Tibial artery (tissue), 4 donors: ENCODE measurements around the gene SMG7.
A peak's percentile ranks its signal among the peaks of the same experiment; 100 is the strongest.

Experiments
- DNase-seq, 2 donors: peaks; one replicate each; pipeline ENCODE4 v3.0.0-alpha.2; 2019
- H3K27ac ChIP-seq, 2 donors: fragments of 200-600 bp; sonication (generic) in 1 of 2; 1 replicate in 1 of 2; 2 replicates in 1 of 2; pipeline ENCODE4 v1.5.1; 2018 to 2019; ENCODE audit warnings: mild to moderate bottlenecking in 1 of 2
- H3K27me3 ChIP-seq, 2 donors: fragments of 200-600 bp; sonication (generic) in 1 of 2; one replicate each; pipeline versions ENCODE4 v1.5.1 to v1.6.0; 2016 to 2019
- H3K36me3 ChIP-seq, 3 donors: fragments of 200-600 bp; sonication (generic) in 2 of 3; one replicate each; pipeline ENCODE4 v1.5.1; 2016 to 2019; ENCODE audit warnings: mild to moderate bottlenecking in 2 of 3
- H3K4me1 ChIP-seq, 4 donors: fragments of 200-600 bp; sonication (generic) in 2 of 4; 1 replicate in 3 of 4; 2 replicates in 1 of 4; pipeline ENCODE4 v1.5.1; 2016 to 2019
- H3K4me3 ChIP-seq, 2 donors: fragments of 200-600 bp; sonication (generic) in 1 of 2; 1 replicate in 1 of 2; 2 replicates in 1 of 2; pipeline ENCODE4 v1.5.1; 2018 to 2019; ENCODE audit warnings: mild to moderate bottlenecking in 2 of 2
- H3K9me3 ChIP-seq, 3 donors: fragments of 200-600 bp; sonication (generic) in 1 of 3; one replicate each; pipeline ENCODE4 v1.5.1; 2016 to 2019
- intact Hi-C: fragments of 100-400 bp; cut with DNase I; formaldehyde crosslinking; loops from one replicate; pipeline ENCODE4 v1.15.0; 2023; ENCODE audit warnings: low total_unique reads
- TF ChIP-seq, protein P1 (sequence below), 2 experiments: fragments of 200-600 bp in 1 of 2; fragments of 450-650 bp in 1 of 2; IDR thresholded peaks; one replicate each; pipeline ENCODE4 v1.5.1; 2017 to 2019; ENCODE audit warnings: antibody characterized with exemption in 2 of 2, mild to moderate bottlenecking in 1 of 2, moderate library complexity in 1 of 2

Gene SMG7

DNA sequence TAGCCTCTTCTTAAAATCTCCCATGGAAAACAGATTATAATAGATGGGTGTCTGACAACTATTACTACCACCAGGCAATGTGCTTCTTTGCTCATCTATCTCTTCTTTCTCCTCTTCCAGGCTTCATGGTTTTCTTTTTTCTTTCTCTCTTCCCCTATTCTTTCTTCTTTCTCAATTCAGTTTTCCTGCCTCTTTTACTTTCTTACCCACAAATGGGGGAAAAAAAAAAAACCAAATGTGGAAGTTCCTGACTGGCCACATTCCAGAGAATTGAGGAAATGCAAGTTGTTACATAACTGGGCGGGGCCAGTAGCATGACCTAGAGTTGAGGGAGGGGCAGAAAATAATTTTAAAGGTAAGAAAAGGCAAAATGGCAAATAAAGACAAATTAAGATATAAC, 10.9 kb upstream of the SMG7 start:
- no peaks in the 10 kb centered on the region for H3K4me1 ChIP-seq
- H3K27ac ChIP-seq, result no peak overlapping the region
- DNase-seq, result no peak
- no peak overlapping the region for H3K4me3 ChIP-seq
- H3K9me3 ChIP-seq, result no peaks in the 10 kb centered on the region
- TF ChIP-seq, protein P1, sequence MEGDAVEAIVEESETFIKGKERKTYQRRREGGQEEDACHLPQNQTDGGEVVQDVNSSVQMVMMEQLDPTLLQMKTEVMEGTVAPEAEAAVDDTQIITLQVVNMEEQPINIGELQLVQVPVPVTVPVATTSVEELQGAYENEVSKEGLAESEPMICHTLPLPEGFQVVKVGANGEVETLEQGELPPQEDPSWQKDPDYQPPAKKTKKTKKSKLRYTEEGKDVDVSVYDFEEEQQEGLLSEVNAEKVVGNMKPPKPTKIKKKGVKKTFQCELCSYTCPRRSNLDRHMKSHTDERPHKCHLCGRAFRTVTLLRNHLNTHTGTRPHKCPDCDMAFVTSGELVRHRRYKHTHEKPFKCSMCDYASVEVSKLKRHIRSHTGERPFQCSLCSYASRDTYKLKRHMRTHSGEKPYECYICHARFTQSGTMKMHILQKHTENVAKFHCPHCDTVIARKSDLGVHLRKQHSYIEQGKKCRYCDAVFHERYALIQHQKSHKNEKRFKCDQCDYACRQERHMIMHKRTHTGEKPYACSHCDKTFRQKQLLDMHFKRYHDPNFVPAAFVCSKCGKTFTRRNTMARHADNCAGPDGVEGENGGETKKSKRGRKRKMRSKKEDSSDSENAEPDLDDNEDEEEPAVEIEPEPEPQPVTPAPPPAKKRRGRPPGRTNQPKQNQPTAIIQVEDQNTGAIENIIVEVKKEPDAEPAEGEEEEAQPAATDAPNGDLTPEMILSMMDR (IDR thresholded peaks at IDR 0.05), result no peak
- H3K36me3 ChIP-seq, result no peaks in the 10 kb centered on the region
- peaks cover 0 to 5% of the 10 kb centered on the region in 2 donors for H3K27me3 ChIP-seq
- intact Hi-C loops, result no loop called here

DNA sequence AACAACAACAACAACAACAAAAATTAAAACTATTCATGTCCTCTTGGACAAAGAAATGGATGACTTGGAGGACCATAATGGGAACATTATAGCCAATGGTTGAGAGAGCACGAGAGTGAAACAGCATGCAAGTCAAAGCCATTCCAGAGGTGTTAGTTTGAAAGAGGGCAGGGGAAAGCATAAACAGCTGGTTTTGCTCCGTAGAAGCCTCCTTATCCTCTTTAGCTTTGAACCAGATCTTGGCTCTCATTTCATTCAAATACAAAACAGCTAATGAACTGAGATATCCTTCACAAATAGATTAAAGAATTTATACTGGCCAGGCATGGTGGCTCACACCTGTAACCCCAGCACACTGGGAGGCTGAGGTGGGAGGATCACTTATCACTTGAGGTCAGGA, 8.7 kb upstream of the SMG7 start:
- no peaks in the 10 kb centered on the region for H3K4me1 ChIP-seq
- H3K36me3 ChIP-seq, result no peaks in the 10 kb centered on the region
- no peak for DNase-seq
- intact Hi-C loops, result no loop called here
- no peaks in the 10 kb centered on the region for H3K9me3 ChIP-seq
- TF ChIP-seq, protein P1 (IDR thresholded peaks at IDR 0.05), result no peak
- H3K27me3 ChIP-seq, result peaks cover 0 to 5% of the 10 kb centered on the region in 2 donors
- H3K27ac ChIP-seq, result no peak overlapping the region
- no peak overlapping the region for H3K4me3 ChIP-seq

DNA sequence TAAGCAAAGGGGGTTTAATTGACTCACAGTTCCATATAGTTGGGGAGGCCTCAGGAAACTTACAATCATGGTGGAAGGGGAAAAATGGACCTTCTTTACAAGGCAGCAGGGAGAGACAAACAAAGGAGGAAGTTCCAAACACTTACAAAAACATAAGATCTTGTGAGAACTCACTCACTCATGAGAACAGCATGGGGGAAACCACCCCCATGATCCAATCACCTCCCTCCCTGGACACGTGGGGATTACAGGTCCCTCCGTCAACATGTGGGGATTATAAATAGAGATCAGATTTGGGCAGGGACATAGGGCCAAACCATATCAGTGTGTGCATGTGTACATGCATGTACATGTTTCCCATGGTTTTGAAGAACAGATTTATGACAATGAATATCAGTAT, 5.5 kb upstream of the SMG7 start:
- intact Hi-C loops, result no loop called here
- no peak for DNase-seq

DNA sequence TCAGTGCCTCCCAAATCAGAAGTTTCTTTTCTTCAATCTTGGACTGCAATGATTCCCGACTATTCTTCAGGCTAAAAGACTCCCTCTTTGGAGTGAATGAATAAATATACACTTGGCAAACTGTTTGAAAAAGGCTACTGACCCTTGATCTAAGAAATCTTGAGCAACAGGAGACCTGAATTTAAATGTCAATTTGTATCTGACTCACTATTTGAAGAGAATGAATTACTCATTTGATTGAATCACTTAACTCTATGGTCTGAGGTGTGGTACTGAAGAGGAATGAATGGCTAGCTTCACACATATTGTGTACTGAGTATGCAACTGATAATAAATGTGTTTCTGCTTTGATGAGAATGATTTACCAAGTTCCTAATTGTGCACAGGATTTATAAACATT, 4.6 kb upstream of the SMG7 start:
- H3K27ac ChIP-seq, result no peak overlapping the region

More for the DNA sequence above, 5.5 kb upstream of the SMG7 start:
- H3K27ac ChIP-seq, result no peak overlapping the region
- H3K4me1 ChIP-seq, result peaks cover 0 to 4% (median 2%) of the 10 kb centered on the region in 4 donors
- no peaks in the 10 kb centered on the region for H3K36me3 ChIP-seq
- no peak overlapping the region for H3K4me3 ChIP-seq
- no peaks in the 10 kb centered on the region for H3K9me3 ChIP-seq
- TF ChIP-seq, protein P1 (IDR thresholded peaks at IDR 0.05), result no peak
- H3K27me3 ChIP-seq, result peaks cover 0 to 5% of the 10 kb centered on the region in 2 donors

DNA sequence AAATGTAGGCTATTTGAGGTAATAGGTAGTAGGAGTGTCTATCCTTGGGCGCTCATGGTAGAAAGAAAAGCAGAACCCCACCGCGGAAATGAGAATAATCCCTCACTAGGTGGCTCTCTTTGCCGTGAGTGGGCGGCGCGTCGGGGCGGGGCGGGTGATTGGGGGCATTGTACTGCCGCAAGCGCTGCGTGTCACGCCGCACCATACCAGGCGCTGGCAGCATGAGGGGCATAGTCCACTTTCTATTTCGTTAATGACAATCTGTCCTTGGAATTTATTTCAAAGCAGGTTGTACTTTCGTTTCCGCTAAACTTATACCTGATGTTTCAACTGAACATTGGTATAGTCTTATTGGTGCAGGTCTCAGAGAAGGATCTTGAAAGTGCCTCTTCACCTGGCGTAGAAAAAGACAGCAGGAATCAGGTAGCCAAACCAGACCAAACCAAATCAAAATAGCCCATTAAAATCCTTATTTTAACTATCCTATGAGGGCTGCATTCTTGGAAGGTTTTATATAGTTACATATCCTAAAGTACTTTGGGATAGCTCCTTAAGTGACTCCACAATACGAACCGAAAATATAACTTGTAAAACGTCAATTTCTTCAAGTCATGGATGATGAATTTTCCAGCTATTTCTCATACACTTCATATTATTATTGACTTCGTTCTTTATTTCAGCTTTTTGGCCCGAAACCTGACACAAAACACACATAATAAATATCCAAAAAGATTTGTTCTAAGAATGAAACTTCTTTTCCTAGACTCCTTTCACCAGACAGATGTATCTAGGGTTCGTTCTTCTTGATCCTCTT, 1.9 kb upstream of the SMG7 start:
- peak; percentile 84 to 91 for DNase-seq
- TF ChIP-seq, protein P1 (IDR thresholded peaks at IDR 0.05), result peak; percentile 22 to 53
- H3K27ac ChIP-seq, result peak overlapping the region; percentile 90 to 94
- no peaks in the 10 kb centered on the region for H3K36me3 ChIP-seq
- H3K4me1 ChIP-seq, result peaks cover 0 to 26% (median 11%) of the 10 kb centered on the region in 4 donors
- peak overlapping the region; percentile 97 to 99 for H3K4me3 ChIP-seq
- no peaks in the 10 kb centered on the region for H3K9me3 ChIP-seq
- H3K27me3 ChIP-seq, result no peaks in the 10 kb centered on the region
- intact Hi-C loops, result loop anchor here (5.0 kb wide), 1 partner anchor 167 kb away; the partner anchor contains the start of gene ARPC5

More for the DNA sequence above, 4.6 kb upstream of the SMG7 start:
- H3K9me3 ChIP-seq, result no peaks in the 10 kb centered on the region
- peaks cover 0 to 5% of the 10 kb centered on the region in 2 donors for H3K27me3 ChIP-seq
- TF ChIP-seq, protein P1 (IDR thresholded peaks at IDR 0.05), result no peak
- peaks cover 0 to 4% (median 2%) of the 10 kb centered on the region in 4 donors for H3K4me1 ChIP-seq
- no peak for DNase-seq
- no peaks in the 10 kb centered on the region for H3K36me3 ChIP-seq
- no peak overlapping the region for H3K4me3 ChIP-seq
- intact Hi-C loops, result no loop called here
